Suprapubic skin (tissue), 4 donors: ENCODE data around the gene HOXD12. TPM values are rescaled to one million over a fixed set of nuclear protein-coding genes. Genes with fewer than 3 reads are reported as not detected.

Source experiments
- DNase-seq, 2 donors: peaks; one replicate each; pipeline ENCODE4 v3.0.0-alpha.2; 2019; ENCODE audit warnings: low spot score in 2 of 2
- H3K27ac ChIP-seq: fragments of 200-600 bp; sonication (generic); one replicate; pipeline ENCODE4 v1.5.1; 2019
- H3K27me3 ChIP-seq: fragments of 200-600 bp; sonication (generic); one replicate; pipeline ENCODE4 v1.5.1; 2019
- H3K36me3 ChIP-seq: fragments of 200-600 bp; sonication (generic); one replicate; pipeline ENCODE4 v1.5.1; 2019
- H3K4me1 ChIP-seq: fragments of 200-600 bp; sonication (generic); one replicate; pipeline ENCODE4 v1.5.1; 2019
- H3K4me3 ChIP-seq: fragments of 200-600 bp; sonication (generic); one replicate; pipeline ENCODE4 v1.5.1; 2019; ENCODE audit warnings: mild to moderate bottlenecking
- H3K9me3 ChIP-seq: fragments of 200-600 bp; sonication (generic); one replicate; pipeline ENCODE4 v1.5.1; 2019
- CTCF ChIP-seq, 2 donors: fragments of 200-600 bp in 1 of 2; fragments of 450-650 bp in 1 of 2; sonication (generic) in 1 of 2; IDR thresholded peaks; one replicate each; pipeline ENCODE4 v1.5.1; 2016 to 2019; ENCODE audit warnings: antibody characterized with exemption in 2 of 2, mild to moderate bottlenecking in 1 of 2, moderate library complexity in 1 of 2
- EP300 ChIP-seq: sonication (generic); formaldehyde crosslinking; IDR thresholded peaks from one replicate; pipeline ENCODE4 v1.6.1; 2017; ENCODE audit warnings: antibody characterized with exemption
- POLR2A ChIP-seq, 2 donors: fragments of 450-650 bp; IDR thresholded peaks; one replicate each; pipeline ENCODE4 v1.6.1; 2017; ENCODE audit warnings: antibody characterized with exemption in 2 of 2, mild to moderate bottlenecking in 2 of 2, moderate library complexity in 2 of 2
- POLR2AphosphoS5 ChIP-seq, 3 donors: sonication (generic); formaldehyde crosslinking; IDR thresholded peaks; one replicate each; pipeline ENCODE4 v1.6.1; 2017; ENCODE audit warnings: antibody characterized with exemption in 3 of 3
- WGBS: methylation state at CpG from one replicate; pipeline ENCODE4 v1.1.5; 2018; 5-methylcytosine and 5-hydroxymethylcytosine counted together
- total RNA-seq, 4 donors: library from RNA; depleted of rRNA; stranded (reverse); fragments of >200 nt; gene quantifications; one replicate each; pipeline ENCODE4 v1.1.0, GENCODE V29; 2016

HOXD12 gene
- total RNA-seq, 4 donors from 2014 or later, result not detected

GRCh38 chr2:176097820-176098365, 1.7 kb upstream of the HOXD12 start:
- WGBS, result 5% methylated on average over 17 of the region's 18 CpGs
- Histone ChIP-seq H3K4me3 (peak overlapping the region; percentile 47), H3K4me1 (peaks cover 47% of the 10 kb centered on the region), H3K9me3 (no peaks in the 10 kb centered on the region), H3K36me3 (no peaks in the 10 kb centered on the region), H3K27ac (no peak overlapping the region), H3K27me3 (peaks cover 100% of the 10 kb centered on the region)
- no peak for TF ChIP-seq POLR2AphosphoS5 (IDR thresholded peaks at IDR 0.05)
- TF ChIP-seq POLR2A (IDR thresholded peaks at IDR 0.05), result no peak
- no peak for TF ChIP-seq EP300
- no peak for TF ChIP-seq CTCF (IDR thresholded peaks at IDR 0.05)
- DNase-seq, result no peak

GRCh38 chr2:176098366-176099158, 1.0 kb upstream of the HOXD12 start:
- Histone ChIP-seq H3K9me3 (no peaks in the 10 kb centered on the region), H3K36me3 (no peaks in the 10 kb centered on the region), H3K27me3 (peaks cover 100% of the 10 kb centered on the region), H3K4me3 (no peak overlapping the region), H3K4me1 (peaks cover 40% of the 10 kb centered on the region), H3K27ac (no peak overlapping the region)
- TF ChIP-seq POLR2A (IDR thresholded peaks at IDR 0.05), result no peak
- no peak for TF ChIP-seq POLR2AphosphoS5 (IDR thresholded peaks at IDR 0.05)
- TF ChIP-seq EP300, result no peak
- no peak for TF ChIP-seq CTCF (IDR thresholded peaks at IDR 0.05)
- DNase-seq, result peak in 1 of 2 donors; percentile 58
- WGBS, result no CpG with 5 or more reads among the region's 35 CpGs

- WGBS, result 19% methylated on average over 13 of the region's 30 CpGs
- Histone ChIP-seq H3K4me1 (peaks cover 45% of the 10 kb centered on the region), H3K9me3 (no peaks in the 10 kb centered on the region), H3K36me3 (no peaks in the 10 kb centered on the region), H3K27me3 (peaks cover 100% of the 10 kb centered on the region), H3K27ac (no peak overlapping the region), H3K4me3 (no peak overlapping the region)
- DNase-seq, result no peak
- TF ChIP-seq CTCF (IDR thresholded peaks at IDR 0.05), result no peak
- no peak for TF ChIP-seq POLR2AphosphoS5 (IDR thresholded peaks at IDR 0.05)
- no peak for TF ChIP-seq EP300
- no peak for TF ChIP-seq POLR2A (IDR thresholded peaks at IDR 0.05)
These were observed 352 bp upstream of the HOXD12 start for GRCh38 chr2:176099159-176099727.

- 32% methylated on average over 28 of the region's 28 CpGs for WGBS
- DNase-seq, result peak in 1 of 2 donors; percentile 52
- TF ChIP-seq POLR2A (IDR thresholded peaks at IDR 0.05) (no peak), EP300 (no peak), CTCF (IDR thresholded peaks at IDR 0.05) (no peak), POLR2AphosphoS5 (IDR thresholded peaks at IDR 0.05) (no peak)
- Histone ChIP-seq H3K4me1 (peaks cover 54% of the 10 kb centered on the region), H3K9me3 (no peaks in the 10 kb centered on the region), H3K36me3 (no peaks in the 10 kb centered on the region), H3K27ac (no peak overlapping the region), H3K27me3 (peaks cover 100% of the 10 kb centered on the region), H3K4me3 (no peak overlapping the region)
These were observed 1.0 kb downstream of the HOXD12 start for GRCh38 chr2:176100547-176101140.
